ENCODE measurements around the gene HOXA11.

GRCh38 chr7:27154369-27154768 is 30.7 kb downstream of the HOXA11 start:
- no peak for TF ChIP-seq POLR2A (IDR thresholded peaks at IDR 0.05)
- TF ChIP-seq, protein P1, sequence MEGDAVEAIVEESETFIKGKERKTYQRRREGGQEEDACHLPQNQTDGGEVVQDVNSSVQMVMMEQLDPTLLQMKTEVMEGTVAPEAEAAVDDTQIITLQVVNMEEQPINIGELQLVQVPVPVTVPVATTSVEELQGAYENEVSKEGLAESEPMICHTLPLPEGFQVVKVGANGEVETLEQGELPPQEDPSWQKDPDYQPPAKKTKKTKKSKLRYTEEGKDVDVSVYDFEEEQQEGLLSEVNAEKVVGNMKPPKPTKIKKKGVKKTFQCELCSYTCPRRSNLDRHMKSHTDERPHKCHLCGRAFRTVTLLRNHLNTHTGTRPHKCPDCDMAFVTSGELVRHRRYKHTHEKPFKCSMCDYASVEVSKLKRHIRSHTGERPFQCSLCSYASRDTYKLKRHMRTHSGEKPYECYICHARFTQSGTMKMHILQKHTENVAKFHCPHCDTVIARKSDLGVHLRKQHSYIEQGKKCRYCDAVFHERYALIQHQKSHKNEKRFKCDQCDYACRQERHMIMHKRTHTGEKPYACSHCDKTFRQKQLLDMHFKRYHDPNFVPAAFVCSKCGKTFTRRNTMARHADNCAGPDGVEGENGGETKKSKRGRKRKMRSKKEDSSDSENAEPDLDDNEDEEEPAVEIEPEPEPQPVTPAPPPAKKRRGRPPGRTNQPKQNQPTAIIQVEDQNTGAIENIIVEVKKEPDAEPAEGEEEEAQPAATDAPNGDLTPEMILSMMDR (IDR thresholded peaks at IDR 0.05) = no peak
